Central memory CD8-positive, alpha-beta T cell (primary cell): Measurements from ENCODE around the gene SENP6.
A peak's percentile ranks its signal among the peaks of the same experiment; 100 is the strongest.
"Not testable (repeated sequence)": the region's sequence is repeated elsewhere in the genome, so short reads cannot be mapped to it uniquely, and the experiment has no call there.

ENCODE experiments used
- ATAC-seq: fragments of 150-1000 bp; cut with Tn5 transposase; replicated peaks from 2 replicates; pipeline ENCODE4 v1.10.0; 2022; ENCODE audit warnings: mild to moderate bottlenecking, moderate FRiP score, moderate number of reproducible peaks; ENCODE audit not compliant: poor library complexity, severe bottlenecking; ENCODE audit errors: extremely low read depth
- DNase-seq, 2 donors: peaks; one replicate each; pipeline ENCODE4 v3.0.0; 2021; ENCODE audit warnings: low spot score in 2 of 2
- H3K27ac Mint-ChIP-seq: one replicate; pipeline ENCODE4 v1.8.0; 2022; ENCODE audit warnings: low read depth, mild to moderate bottlenecking, moderate library complexity, mixed read lengths
- H3K27me3 Mint-ChIP-seq: one replicate; pipeline ENCODE4 v1.8.0; 2022; ENCODE audit warnings: mixed read lengths
- H3K36me3 Mint-ChIP-seq: one replicate; pipeline ENCODE4 v1.8.0; 2022; ENCODE audit warnings: mild to moderate bottlenecking, moderate library complexity, mixed read lengths; ENCODE audit not compliant: insufficient read depth
- H3K4me1 Mint-ChIP-seq: one replicate; pipeline ENCODE4 v1.8.0; 2022; ENCODE audit warnings: mixed read lengths
- H3K4me3 Mint-ChIP-seq: one replicate; pipeline ENCODE4 v1.8.0; 2022; ENCODE audit warnings: mild to moderate bottlenecking, moderate library complexity, mixed read lengths
- H3K9me3 Mint-ChIP-seq: one replicate; pipeline ENCODE4 v1.8.0; 2022; ENCODE audit warnings: mixed read lengths

The SENP6 gene

DNA sequence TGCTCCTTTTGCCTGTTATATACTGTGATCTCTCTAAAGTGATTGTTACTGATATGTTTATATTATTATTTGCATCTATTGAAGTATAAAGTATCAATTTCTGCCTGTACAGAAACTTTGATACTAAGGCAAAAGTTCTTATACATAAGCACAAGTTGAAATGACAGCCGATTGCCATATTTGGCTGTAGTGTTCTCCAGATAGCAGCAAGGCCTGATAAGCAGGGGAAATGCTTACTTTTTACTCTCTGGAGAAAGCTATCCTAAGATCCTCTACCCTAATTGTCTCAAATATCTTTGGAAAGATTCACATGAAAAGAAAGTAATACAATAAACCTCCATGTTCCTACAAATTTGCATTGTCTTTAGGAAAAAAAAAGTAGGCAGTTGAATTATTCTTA is 31.4 kb downstream of the SENP6 start:
- peak overlapping the region; percentile 19 for H3K27ac Mint-ChIP-seq
- ATAC-seq: no peak
- no peaks in the 10 kb centered on the region for H3K27me3 Mint-ChIP-seq
- peaks cover 16% of the 10 kb centered on the region for H3K36me3 Mint-ChIP-seq
- peaks cover 23% of the 10 kb centered on the region for H3K4me1 Mint-ChIP-seq
- no peaks in the 10 kb centered on the region for H3K9me3 Mint-ChIP-seq
- no peak overlapping the region for H3K4me3 Mint-ChIP-seq
- DNase-seq: no peak

DNA sequence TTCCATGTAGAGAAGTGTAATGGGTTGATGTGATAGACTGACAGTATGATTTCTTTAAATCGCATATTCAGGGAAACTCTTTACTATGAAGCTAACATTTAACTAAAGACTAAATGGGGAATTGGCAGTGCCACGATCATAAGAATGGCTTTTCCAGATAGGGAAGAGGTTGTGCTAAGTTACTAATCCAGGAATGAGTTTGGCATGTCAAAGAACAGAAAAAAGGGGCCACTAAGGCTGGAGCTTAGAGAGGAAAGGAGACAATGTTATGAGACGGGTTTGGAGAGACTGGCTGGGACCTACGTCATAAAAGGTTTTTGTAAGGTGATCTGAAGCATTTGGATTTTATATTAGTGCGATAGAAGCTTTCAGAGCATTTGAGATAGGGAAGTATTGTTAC is 40.6 kb downstream of the SENP6 start:
- Mint-ChIP-seq H3K36me3 (peaks cover 29% of the 10 kb centered on the region), H3K27ac (no peak overlapping the region), H3K4me3 (no peak overlapping the region), H3K9me3 (no peaks in the 10 kb centered on the region), H3K27me3 (no peaks in the 10 kb centered on the region), H3K4me1 (peaks cover 7% of the 10 kb centered on the region)
- ATAC-seq (no peak), DNase-seq (no peak)

DNA sequence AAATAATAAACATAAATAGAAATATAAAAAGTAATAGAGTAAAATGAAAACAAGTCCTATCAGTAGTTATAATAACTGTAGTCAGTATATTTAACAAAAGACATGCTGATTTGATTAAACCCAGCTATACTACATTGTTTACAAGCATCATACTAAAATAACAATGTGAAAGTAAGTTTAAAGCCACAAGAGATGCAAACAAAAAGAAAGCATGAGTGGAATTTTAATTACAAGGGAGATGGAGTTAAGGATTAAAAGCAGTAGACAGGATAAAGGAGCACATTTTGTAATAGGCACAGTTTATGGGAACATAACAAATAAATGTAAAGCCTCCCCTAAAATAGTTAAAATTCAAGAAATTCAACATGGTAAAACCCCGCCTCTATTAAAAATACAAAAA is 41.5 kb downstream of the SENP6 start:
- DNase-seq (no peak), ATAC-seq (no peak)
- no peak overlapping the region for H3K27ac Mint-ChIP-seq
- H3K9me3 Mint-ChIP-seq: no peaks in the 10 kb centered on the region
- peaks cover 28% of the 10 kb centered on the region for H3K36me3 Mint-ChIP-seq
- H3K27me3 Mint-ChIP-seq: no peaks in the 10 kb centered on the region
- H3K4me3 Mint-ChIP-seq: no peak overlapping the region
- H3K4me1 Mint-ChIP-seq: peaks cover 7% of the 10 kb centered on the region

DNA sequence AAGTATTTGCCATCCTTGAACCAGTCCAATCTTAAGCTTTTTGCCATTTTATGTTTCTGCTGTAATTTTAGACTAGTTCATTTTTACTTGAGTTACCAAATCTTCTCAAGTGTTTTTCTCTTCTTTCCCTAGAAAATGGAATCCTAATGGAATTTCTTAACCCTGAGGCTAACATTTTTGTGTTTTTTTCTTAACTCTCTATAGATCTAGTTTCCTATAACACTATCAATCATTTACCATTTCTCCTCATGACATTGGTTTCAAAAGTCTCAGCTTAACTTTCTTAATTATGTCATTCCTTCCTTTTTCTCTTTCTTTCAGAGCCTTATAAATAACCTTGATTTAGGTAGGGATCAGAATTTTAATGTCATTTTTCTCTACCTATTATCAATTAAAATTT is 54.8 kb downstream of the SENP6 start:
- DNase-seq: no peak
- peaks cover 43% of the 10 kb centered on the region for H3K36me3 Mint-ChIP-seq
- no peaks in the 10 kb centered on the region for H3K9me3 Mint-ChIP-seq
- H3K27ac Mint-ChIP-seq: peak overlapping the region; percentile 20
- H3K4me3 Mint-ChIP-seq: no peak overlapping the region
- no peaks in the 10 kb centered on the region for H3K27me3 Mint-ChIP-seq
- ATAC-seq: no peak
- H3K4me1 Mint-ChIP-seq: peaks cover 9% of the 10 kb centered on the region

DNA sequence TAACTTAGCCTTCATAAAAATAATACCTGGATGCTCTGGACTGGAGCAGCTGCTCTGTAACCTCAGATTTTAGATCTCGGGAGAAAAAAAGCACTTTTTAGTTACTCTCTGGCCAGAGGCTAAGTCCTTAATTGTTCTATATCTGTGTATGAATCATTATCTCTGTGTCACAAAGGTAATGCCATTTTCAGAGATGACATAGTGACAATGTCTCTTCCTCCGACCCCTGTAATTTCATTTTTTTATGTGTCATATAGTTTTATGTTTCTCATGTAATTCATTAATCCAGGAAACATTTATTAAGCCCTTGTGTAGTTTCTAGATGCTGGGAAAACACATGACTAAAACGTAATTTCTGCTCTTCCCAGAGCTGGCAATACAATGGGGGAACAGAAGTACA is 55.6 kb downstream of the SENP6 start:
- Mint-ChIP-seq H3K9me3 (no peaks in the 10 kb centered on the region), H3K4me1 (peaks cover 9% of the 10 kb centered on the region), H3K27me3 (no peaks in the 10 kb centered on the region), H3K36me3 (peaks cover 40% of the 10 kb centered on the region), H3K4me3 (no peak overlapping the region), H3K27ac (peak overlapping the region; percentile 19)
- ATAC-seq: no peak
- no peak for DNase-seq

DNA sequence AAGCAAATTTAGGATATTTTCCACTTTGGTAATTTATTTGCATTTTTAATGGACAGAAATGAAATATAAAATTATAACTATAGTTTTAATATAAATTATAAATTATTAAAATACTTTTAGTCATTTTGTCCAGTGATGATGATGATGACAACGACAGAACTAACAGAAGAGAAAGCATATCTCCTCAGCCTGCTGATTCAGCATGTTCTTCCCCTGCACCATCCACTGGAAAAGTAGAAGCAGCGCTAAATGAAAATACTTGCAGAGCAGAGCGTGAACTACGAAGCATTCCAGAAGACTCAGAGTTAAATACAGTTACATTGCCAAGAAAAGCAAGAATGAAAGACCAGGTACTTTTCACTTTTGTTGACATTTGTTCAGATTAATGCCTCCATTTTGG is 64.9 kb downstream of the SENP6 start:
- Mint-ChIP-seq H3K27ac (no peak overlapping the region), H3K9me3 (no peaks in the 10 kb centered on the region), H3K27me3 (no peaks in the 10 kb centered on the region), H3K4me1 (no peaks in the 10 kb centered on the region), H3K36me3 (peaks cover 33% of the 10 kb centered on the region), H3K4me3 (no peak overlapping the region)
- DNase-seq (no peak), ATAC-seq (no peak)

DNA sequence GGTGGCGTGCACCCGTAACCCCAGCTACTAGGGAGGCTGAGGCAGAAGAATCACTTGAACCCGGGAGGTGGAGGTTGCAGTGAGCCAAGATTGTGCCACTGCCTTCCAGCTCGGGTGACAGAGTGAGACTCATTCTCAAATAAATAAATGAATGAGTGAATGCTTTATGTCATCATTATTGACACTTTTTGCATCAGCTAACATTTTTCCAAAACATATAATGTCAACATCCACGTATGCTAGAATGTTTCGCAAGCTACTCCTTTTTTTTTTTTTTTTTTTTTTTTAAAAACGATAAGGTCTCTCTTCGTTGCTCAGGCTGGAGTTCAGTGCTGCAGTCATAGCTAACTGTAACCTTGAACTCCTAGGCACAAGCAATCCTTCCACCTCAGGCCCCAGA is 72.2 kb downstream of the SENP6 start:
- Mint-ChIP-seq H3K27ac (no peak overlapping the region), H3K27me3 (no peaks in the 10 kb centered on the region), H3K36me3 (peaks cover 39% of the 10 kb centered on the region), H3K9me3 (no peaks in the 10 kb centered on the region), H3K4me1 (no peaks in the 10 kb centered on the region), H3K4me3 (no peak overlapping the region)
- DNase-seq (no peak), ATAC-seq (no peak)

DNA sequence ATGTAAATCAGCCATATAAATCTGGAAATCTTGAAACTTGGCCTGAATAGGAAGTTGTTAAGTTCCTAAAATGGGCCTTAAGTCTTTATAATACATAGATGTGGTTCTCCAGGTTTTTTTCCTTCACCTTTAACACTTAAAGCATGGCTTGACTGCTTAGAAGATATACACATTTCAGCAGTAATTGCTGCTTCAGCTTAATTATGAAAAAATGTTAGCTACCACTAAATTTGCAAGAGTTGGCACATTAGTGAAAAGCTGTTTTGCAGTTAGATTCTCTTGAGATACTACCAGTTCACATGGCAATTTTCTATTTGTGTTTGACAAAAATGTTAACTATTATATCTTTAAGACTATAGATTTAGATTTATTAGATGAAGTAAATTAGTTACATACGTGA is 74.7 kb downstream of the SENP6 start:
- H3K4me3 Mint-ChIP-seq: no peak overlapping the region
- no peak for DNase-seq
- ATAC-seq: no peak
- peaks cover 53% of the 10 kb centered on the region for H3K36me3 Mint-ChIP-seq
- H3K4me1 Mint-ChIP-seq: no peaks in the 10 kb centered on the region
- H3K27ac Mint-ChIP-seq: no peak overlapping the region
- H3K27me3 Mint-ChIP-seq: no peaks in the 10 kb centered on the region
- H3K9me3 Mint-ChIP-seq: no peaks in the 10 kb centered on the region

DNA sequence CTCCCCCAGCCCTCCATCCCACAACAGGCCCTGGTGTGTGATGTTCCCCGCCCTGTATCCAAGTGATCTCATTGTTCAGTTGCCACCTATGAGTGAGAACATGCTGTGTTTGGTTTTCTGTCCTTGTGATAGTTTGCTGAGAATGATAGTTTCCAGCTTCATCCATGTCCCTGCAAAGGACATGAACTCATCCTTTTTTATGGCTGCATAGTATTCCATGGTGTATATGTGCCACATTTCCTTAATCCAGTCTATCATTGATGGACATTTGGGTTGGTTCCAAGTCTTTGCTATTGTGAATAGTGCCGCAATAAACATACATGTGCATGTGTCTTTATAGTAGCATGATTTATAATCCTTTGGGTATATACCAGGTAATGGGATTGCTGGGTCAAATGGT is 80.9 kb downstream of the SENP6 start:
- ATAC-seq, H3K27me3 Mint-ChIP-seq, H3K9me3 Mint-ChIP-seq, DNase-seq, H3K27ac Mint-ChIP-seq, H3K4me3 Mint-ChIP-seq: not testable (repeated sequence)
- peaks cover 41% of the 10 kb centered on the region for H3K4me1 Mint-ChIP-seq
- peaks cover 54% of the 10 kb centered on the region for H3K36me3 Mint-ChIP-seq

DNA sequence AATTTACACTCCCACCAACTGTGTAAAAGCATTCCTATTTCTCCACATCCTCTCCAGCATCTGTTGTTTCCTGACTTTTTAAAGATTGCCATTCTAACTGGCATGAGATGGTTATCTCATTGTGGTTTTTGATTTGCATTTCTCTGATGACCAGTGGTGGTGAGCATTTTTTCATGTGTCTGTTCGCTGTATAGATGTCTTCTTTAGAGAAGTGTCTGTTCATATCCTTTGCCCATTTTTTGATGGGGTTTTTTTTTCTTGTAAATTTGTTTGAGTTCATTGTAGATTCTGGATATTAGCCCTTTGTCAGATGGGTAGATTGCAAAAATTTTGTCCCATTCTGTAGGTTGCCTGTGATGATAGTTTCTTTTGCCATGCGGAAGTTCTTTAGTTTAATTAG is 81.3 kb downstream of the SENP6 start:
- H3K27ac Mint-ChIP-seq, H3K27me3 Mint-ChIP-seq, H3K4me3 Mint-ChIP-seq, DNase-seq, H3K9me3 Mint-ChIP-seq, ATAC-seq: not testable (repeated sequence)
- peaks cover 42% of the 10 kb centered on the region for H3K4me1 Mint-ChIP-seq
- H3K36me3 Mint-ChIP-seq: peaks cover 54% of the 10 kb centered on the region

DNA sequence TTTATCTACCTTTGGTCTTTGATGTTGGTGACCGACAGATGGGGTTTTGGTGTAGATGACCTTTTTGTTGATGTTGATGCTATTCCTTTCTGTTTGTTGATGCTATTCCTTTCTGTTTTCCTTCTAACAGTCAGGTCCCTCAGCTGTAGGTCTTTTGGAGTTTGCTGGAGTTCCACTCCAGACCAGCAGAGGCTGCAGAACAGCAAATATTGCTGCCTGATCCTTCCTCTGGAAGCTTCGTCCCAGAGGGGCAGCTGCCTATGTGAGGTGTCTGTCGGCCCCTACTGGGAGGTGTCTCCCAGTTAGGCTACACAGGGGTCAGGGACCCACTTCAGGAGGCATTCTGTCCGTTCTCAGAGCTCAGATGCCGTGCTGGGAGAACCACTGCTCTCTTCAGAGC is 85.9 kb downstream of the SENP6 start:
- H3K27ac Mint-ChIP-seq, ATAC-seq, H3K9me3 Mint-ChIP-seq, DNase-seq, H3K27me3 Mint-ChIP-seq, H3K4me3 Mint-ChIP-seq: not testable (repeated sequence)
- Mint-ChIP-seq H3K36me3 (peaks cover 27% of the 10 kb centered on the region), H3K4me1 (peaks cover 42% of the 10 kb centered on the region)

DNA sequence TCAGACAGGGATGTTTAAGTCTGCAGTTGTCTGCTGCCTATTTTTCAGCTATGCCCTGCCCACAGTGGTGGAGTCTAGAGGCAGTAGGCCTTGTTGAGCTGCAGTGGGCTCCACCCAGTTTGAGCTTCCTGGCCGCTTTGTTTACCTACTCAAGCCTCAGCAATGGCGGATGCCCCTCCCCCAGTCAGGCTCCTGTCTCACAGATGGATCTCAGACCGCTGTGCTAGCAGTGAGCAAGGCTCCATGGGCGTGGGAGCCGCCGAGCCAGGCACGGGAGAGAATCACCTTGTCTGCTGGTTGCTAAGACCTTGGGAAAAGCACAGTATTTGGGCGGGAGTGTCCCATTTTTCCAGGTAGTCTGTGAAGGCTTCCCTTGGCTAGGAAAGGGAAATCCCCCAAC is 86.3 kb downstream of the SENP6 start:
- not testable (repeated sequence) for H3K27me3 Mint-ChIP-seq, H3K27ac Mint-ChIP-seq
- peaks cover 24% of the 10 kb centered on the region for H3K36me3 Mint-ChIP-seq

DNA sequence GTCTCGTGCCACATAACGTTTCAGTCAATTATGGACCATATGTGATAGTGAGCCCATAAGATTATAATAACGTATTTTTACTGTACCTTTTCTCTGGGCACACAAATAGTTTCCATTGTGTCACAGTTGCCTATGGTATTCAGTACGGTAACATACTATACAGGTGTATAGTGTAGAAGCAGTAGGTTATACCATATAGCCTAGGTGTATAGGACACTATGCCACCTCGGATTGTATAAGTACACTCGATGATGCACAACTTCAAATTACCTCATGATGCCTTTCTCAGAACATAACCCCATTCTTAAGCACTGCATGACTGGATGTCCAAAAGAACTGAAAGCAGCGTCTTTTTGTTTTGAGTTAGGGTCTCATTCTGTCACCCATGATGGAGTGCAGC is 87.9 kb downstream of the SENP6 start:
- H3K27ac Mint-ChIP-seq: no peak overlapping the region
- H3K4me1 Mint-ChIP-seq: peaks cover 30% of the 10 kb centered on the region
- DNase-seq: no peak
- peaks cover 20% of the 10 kb centered on the region for H3K36me3 Mint-ChIP-seq
- ATAC-seq: no peak
- no peaks in the 10 kb centered on the region for H3K27me3 Mint-ChIP-seq
- H3K4me3 Mint-ChIP-seq: no peak overlapping the region
- no peaks in the 10 kb centered on the region for H3K9me3 Mint-ChIP-seq

More for the DNA sequence above, 86.3 kb downstream of the SENP6 start:
- DNase-seq, H3K9me3 Mint-ChIP-seq, ATAC-seq, H3K4me3 Mint-ChIP-seq: not testable (repeated sequence)
- peaks cover 42% of the 10 kb centered on the region for H3K4me1 Mint-ChIP-seq

DNA sequence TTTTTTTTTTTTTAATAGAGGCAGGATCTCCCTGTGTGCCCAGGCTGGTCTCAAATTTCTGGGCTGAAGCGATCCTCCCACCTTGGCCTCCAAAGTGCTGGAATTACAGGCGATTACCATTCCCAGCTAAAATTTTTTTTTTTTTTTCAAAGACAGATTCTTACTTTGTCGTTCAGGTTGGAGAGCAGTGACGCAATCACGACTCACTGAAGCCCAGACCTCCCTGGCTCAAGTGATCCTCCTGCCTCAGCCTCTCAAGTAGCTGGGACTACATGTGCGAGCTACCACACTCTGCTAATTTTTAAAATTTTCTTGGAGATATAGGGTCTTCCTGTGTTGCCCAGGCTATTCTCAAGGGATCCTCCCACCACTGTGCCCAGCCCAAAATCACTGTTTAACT is 89.3 kb downstream of the SENP6 start:
- Mint-ChIP-seq H3K27ac (no peak overlapping the region), H3K9me3 (no peaks in the 10 kb centered on the region), H3K4me1 (peaks cover 17% of the 10 kb centered on the region), H3K36me3 (peaks cover 24% of the 10 kb centered on the region), H3K27me3 (no peaks in the 10 kb centered on the region), H3K4me3 (no peak overlapping the region)
- ATAC-seq (no peak), DNase-seq (no peak)
